ELR (cell line): ENCODE measurements around the gene KIF17.
A peak's percentile ranks its signal among the peaks of the same experiment; 100 is the strongest.
"Not testable (repeated sequence)": the region's sequence is repeated elsewhere in the genome, so short reads cannot be mapped to it uniquely, and the experiment has no call there.

ENCODE experiments used
- DNase-seq: peaks from one replicate; pipeline ENCODE4 v3.0.0-alpha.2; 2015; ENCODE audit warnings: low read depth

KIF17 gene

GRCh38 chr1:20727746-20728316 lies 10.0 kb upstream of the KIF17 start:
- DNase-seq, result no peak

GRCh38 chr1:20726932-20727745 lies 9.3 kb upstream of the KIF17 start:
- DNase-seq, result no peak

- DNase-seq, result no peak
Measured at GRCh38 chr1:20726118-20726911, 8.5 kb upstream of the KIF17 start.

GRCh38 chr1:20725189-20726117 lies 7.6 kb upstream of the KIF17 start:
- peak; percentile 88 for DNase-seq

- no peak for DNase-seq
Measured at GRCh38 chr1:20724364-20725188, 6.8 kb upstream of the KIF17 start.

GRCh38 chr1:20723537-20724363 lies 5.9 kb upstream of the KIF17 start:
- DNase-seq, result no peak

- no peak for DNase-seq
Measured at GRCh38 chr1:20723159-20723536, 5.3 kb upstream of the KIF17 start.

GRCh38 chr1:20721117-20722061 lies 3.6 kb upstream of the KIF17 start:
- DNase-seq, result no peak

- DNase-seq, result no peak
Measured at GRCh38 chr1:20720631-20721091, 2.9 kb upstream of the KIF17 start.

- no peak for DNase-seq
Measured at GRCh38 chr1:20719871-20720620, 2.2 kb upstream of the KIF17 start.

- no peak for DNase-seq
Measured at GRCh38 chr1:20719261-20719660, 1.5 kb upstream of the KIF17 start.

GRCh38 chr1:20718343-20718882 lies 606 bp upstream of the KIF17 start:
- DNase-seq, result not testable (repeated sequence)

- no peak for DNase-seq
Measured at GRCh38 chr1:20716232-20716631, 1.6 kb downstream of the KIF17 start.

GRCh38 chr1:20715406-20715805 lies 2.4 kb downstream of the KIF17 start:
- DNase-seq, result no peak

- DNase-seq, result no peak
Measured at GRCh38 chr1:20713440-20713839, 4.4 kb downstream of the KIF17 start.

- DNase-seq, result no peak
Measured at GRCh38 chr1:20712215-20712577, 5.6 kb downstream of the KIF17 start.

GRCh38 chr1:20711285-20712214 lies 6.3 kb downstream of the KIF17 start:
- no peak for DNase-seq
